GM18517 (cell line): Measurements from ENCODE around the gene IL4I1.
"Not testable (repeated sequence)": the region's sequence is repeated elsewhere in the genome, so short reads cannot be mapped to it uniquely, and the experiment has no call there.

Source experiments
- ATAC-seq: cut with Tn5 transposase; IDR thresholded peaks from one replicate; pipeline ENCODE4 v1.9.1; 2021; ENCODE audit warnings: mild to moderate bottlenecking, moderate library complexity; ENCODE audit not compliant: unreplicated experiment

IL4I1 gene

GRCh38 chr19:49896863-49897621, at the start of gene IL4I1:
Gene IL4I1, minus strand, starts transcription at chr19:49896887. Its CDS starts 727 bp downstream, at chr19:49896160.
- ATAC-seq, result peak; percentile 58

GRCh38 chr19:49946415-49946814, 49.7 kb upstream of the IL4I1 start:
- no peak for ATAC-seq

- not testable (repeated sequence) for ATAC-seq
These were observed 47.9 kb upstream of the IL4I1 start for GRCh38 chr19:49944567-49944966.

GRCh38 chr19:49940482-49940791, 43.8 kb upstream of the IL4I1 start:
- ATAC-seq, result no peak

GRCh38 chr19:49939721-49940481, 43.2 kb upstream of the IL4I1 start:
- no peak for ATAC-seq

- no peak for ATAC-seq
These were observed 42.0 kb upstream of the IL4I1 start for GRCh38 chr19:49938662-49939061.

GRCh38 chr19:49937750-49938381, 41.2 kb upstream of the IL4I1 start:
- no peak for ATAC-seq

GRCh38 chr19:49936549-49936948, 39.9 kb upstream of the IL4I1 start:
- ATAC-seq, result no peak

- ATAC-seq, result no peak
These were observed 37.0 kb upstream of the IL4I1 start for GRCh38 chr19:49933643-49934042.

GRCh38 chr19:49932731-49933131, 36.0 kb upstream of the IL4I1 start:
- no peak for ATAC-seq

- no peak for ATAC-seq
These were observed 35.4 kb upstream of the IL4I1 start for GRCh38 chr19:49932041-49932451.

GRCh38 chr19:49931293-49932040, 34.8 kb upstream of the IL4I1 start:
- no peak for ATAC-seq

- ATAC-seq, result no peak
These were observed 33.9 kb upstream of the IL4I1 start for GRCh38 chr19:49930483-49931011.

GRCh38 chr19:49929611-49930482, 33.2 kb upstream of the IL4I1 start:
- ATAC-seq, result peak; percentile 58

GRCh38 chr19:49929121-49929610, 32.5 kb upstream of the IL4I1 start, which contains the start of the genes ATF5 and NUP62:
Gene ATF5, plus strand, starts transcription at chr19:49929205. Its CDS starts 1,646 bp downstream, at chr19:49930851.
Gene NUP62, minus strand, starts transcription at chr19:49929504. Its CDS starts 19,697 bp downstream, at chr19:49909807.
- ATAC-seq, result peak; percentile 43

- ATAC-seq, result no peak
These were observed 31.0 kb upstream of the IL4I1 start for GRCh38 chr19:49927526-49928264.

GRCh38 chr19:49926515-49926914, 29.8 kb upstream of the IL4I1 start:
- no peak for ATAC-seq

GRCh38 chr19:49925486-49925885, 28.8 kb upstream of the IL4I1 start:
- no peak for ATAC-seq

- ATAC-seq, result not testable (repeated sequence)
These were observed 28.2 kb upstream of the IL4I1 start for GRCh38 chr19:49924881-49925210.
